DMS79 treated with DMSO at 0.1 percent for 48 hours (cell line): Measurements from ENCODE around the gene RYK.
"Not testable (repeated sequence)": the region's sequence is repeated elsewhere in the genome, so short reads cannot be mapped to it uniquely, and the experiment has no call there.

Experiments used
- DNase-seq: peaks from one replicate; lab custom pipeline; 2025; lab: John Stamatoyannopoulos, UW

The RYK gene

DNA sequence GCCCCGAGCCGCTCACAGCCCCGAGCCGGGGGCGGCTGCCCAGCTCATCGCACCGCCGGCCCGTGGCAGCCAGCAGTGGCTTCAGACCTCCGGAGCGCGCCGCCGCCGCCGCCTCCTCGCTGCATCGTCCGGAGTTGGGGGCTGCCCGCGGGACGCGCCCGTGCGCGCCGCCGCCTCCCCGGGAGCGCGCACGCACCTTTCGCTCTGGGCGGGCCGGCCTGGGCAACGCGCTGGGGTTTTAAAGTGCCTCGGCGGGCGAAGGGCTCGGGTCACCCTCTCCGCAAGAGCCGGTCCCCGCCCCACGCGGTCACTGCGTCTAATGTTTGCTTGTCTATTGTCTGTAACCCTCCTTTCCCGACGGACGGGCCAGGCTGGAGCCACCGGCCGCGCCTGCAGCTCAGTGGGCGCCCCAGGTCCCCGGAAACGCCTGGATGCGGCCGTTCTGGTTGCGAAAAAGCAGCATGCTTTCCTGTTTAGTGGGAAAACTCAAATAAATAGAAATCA lies at the start of gene RYK:
RYK (minus strand) TSS at position 143 of the 504 bp plus-strand sequence. CDS start 205 bp downstream, outside the sequence.
- peak; percentile 75 for DNase-seq

DNA sequence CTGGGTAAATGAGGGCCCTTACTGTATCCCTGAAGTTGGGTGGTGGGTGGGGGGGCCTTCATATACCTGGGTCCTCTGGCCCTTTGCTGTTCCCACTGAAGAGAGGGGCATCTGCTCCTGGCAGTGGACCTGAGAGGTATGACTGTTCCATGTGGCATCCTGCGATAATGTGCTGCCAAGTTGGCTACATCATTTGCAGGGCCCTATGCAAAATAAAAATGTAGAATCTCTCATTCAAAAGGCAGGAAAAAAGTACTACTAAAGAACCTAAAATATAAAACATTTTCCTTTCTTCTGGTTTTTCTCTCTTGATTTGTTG lies 49.2 kb upstream of the RYK start:
- DNase-seq = no peak

DNA sequence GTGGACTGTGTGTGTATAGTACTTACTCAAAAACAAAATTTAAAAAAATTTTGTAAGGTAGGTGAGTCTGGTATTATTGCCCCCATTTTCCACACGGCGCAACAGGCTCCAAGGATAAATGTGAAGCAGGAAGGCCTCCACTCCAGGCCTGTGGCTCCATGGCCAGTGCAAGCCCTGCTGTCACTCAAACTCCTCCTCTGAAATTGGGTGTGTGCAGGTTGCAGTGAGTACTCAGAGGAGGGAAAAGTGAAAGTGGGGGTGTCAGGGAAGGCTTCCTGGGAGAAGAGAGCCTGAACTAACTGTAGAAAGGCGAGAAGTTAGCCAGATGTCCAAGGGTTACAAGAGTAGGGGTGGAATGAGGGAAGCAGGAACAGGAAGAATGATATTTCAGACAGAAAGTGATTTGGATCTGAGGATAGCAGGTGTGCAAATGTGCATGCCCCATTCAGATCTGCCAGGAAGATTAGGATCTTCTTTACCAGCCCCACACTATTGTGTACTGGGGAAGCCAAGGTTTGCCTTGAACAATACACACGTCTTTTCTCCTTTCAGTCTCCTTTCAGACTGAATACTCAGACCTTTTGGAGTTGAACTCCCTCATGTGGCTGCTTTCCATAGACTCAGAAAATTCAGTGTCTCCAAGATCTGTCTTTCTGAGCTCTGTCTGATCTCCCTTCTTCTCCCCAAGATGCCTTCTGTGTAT lies 48.7 kb upstream of the RYK start:
- DNase-seq = no peak

DNA sequence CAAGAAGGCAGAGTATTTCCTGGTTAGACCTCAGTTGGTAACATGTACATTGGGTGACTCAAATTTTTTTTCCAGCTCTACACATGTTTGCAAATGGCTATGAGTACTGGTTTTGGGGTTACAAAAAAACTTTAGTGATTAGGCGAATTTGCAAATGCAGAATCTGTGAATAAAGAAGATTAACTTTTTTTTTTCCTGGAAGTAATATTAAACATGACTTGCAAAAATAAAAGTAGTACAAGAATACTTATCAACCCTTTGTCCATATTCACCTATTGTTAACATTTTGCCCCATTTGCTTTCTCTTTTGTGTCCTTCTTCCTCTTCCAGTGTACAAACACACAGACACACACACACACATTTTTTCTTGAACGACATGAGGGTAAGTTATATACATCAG lies 47.6 kb upstream of the RYK start:
- no peak for DNase-seq

DNA sequence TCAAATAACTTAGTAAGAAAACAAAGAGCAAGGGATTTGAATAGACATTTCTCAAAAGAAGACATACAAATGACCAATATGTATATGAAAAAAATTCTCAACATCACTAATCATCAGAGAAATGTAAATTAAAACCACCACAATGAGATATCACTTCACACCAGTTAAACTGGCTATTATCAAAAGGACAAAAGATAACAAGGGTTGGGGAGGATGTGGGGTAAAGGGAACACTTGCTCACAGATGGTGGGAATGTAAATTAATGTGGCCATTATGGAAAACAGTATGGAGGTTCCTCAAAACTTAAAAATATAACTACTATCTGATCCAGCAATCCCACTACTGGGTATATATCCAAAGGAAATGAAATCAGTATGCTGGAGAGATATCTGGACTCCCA lies 46.0 kb upstream of the RYK start:
- DNase-seq = no peak

DNA sequence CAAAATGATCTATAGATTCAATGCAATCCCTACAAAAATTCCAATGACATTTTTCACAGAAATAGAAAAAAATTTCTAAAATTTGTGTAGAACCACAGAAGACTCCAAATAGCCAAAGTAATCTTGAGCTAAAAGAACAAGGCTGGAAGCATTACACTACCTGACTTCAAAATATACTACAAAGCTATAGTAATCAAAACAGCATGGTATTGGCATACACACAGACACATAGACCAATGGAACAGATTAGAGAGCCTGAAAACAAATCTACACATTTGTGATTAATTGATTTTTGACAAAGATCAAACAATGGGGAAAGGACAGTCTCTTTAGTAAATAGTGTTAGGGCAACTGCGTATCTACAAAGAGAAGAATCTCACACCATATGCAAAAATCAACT lies 45.3 kb upstream of the RYK start:
- no peak for DNase-seq

DNA sequence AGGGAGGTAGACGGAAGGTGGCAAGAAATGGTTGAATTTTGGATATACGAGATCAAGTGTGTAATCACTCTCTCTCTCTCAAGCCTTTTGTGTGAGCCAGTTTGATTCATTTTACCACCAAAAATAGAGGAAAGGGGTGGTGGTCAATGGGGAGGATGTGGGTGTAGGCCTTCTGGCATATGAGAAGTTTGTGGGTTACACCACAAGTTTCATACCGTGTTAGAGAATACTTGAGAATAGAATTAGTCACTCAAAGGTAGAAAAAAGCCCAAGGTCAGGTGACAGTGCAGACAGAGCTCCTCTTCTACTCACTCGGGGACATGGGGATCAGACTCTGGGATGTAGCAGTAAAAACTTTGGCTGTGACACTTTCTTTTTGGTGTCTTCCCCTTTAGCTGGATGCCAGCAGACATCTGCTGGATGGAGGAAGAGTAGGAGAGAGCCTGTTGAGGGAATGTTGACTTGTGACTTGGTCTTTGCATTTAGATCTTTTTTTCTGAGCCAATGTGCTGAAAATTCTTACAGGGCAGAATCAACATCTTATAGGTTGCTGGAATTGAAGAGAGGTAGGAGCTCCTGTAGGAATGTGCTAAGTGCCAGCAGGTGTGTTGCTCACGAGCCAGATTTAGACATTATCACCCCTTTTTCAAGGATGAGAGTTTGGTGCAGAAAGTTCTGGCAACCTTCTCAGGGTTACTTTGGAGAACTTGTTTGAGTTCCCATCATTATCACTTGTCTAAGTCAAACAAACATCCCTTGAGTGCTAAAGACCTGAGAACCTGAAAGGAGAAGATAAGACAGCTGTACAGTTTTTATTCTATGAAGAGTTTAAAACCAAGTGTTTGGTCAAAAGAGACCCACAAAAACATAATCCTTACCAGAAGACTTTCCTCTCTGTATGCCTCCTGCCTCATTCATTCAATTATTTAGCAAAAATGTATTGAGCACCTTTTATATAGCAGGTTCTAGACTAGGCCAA lies 43.9 kb upstream of the RYK start:
- DNase-seq = no peak

DNA sequence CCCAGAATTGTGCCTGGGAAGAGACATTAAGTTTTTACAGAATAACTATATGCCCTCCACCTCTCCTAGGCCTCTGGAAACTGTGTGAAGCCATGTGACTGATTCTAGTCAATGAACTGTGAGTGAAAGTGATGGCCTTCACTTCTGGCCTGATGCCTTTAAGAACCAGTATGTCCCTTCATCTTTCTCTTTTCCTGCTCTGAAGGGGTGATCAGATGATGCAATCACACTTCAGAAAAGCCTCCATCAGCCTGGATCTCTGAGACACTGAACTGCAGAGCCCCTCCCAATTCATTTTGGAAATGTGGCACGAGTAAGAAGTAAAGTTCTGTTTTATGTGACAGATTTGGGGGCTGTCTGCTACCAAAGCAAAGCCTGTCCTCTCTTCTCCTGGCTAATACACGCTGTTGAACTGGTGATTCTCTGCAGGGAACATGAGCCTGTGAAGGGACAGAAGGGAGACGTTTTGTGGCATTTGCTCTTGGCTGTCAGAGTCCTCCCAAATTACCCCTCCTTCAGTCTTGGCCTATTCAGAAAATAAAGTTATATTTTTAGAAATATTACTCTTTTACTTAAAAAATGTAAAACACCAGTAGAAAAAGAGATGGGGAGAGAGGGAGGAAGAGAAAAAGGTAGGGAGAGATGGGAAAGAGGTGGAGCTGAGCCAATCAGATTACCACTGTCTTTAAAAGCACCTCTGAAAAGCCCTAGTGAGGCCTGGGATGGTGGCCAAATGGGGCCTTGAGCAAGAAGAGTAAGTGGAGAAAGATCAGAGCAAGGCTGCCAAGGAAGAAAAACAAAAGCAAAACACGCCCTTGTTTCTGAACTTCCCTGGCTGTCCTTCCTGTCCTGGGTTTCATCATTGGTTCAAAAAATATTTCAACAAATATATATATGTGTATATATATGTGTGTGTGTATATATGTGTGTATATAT lies 40.9 kb upstream of the RYK start:
- DNase-seq = peak; percentile 65

DNA sequence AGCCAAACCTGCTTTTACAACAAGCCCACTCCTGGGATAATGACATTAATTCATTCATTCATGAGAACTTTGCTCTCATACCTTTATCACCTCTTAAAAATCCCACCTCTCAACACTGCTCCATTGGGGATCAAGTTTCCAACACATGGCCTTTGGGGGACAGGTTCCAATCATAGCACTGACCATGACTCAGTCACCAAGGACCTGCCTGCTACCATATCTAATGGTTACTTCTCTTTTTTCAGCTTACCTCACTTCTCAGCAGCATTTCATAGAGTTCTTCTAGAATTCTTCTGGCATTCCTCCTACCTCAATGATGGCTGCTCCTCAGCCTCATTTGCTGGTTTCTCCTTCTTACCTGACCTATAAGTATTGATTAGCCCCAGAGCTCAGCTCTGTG lies 36.9 kb upstream of the RYK start:
- no peak for DNase-seq

DNA sequence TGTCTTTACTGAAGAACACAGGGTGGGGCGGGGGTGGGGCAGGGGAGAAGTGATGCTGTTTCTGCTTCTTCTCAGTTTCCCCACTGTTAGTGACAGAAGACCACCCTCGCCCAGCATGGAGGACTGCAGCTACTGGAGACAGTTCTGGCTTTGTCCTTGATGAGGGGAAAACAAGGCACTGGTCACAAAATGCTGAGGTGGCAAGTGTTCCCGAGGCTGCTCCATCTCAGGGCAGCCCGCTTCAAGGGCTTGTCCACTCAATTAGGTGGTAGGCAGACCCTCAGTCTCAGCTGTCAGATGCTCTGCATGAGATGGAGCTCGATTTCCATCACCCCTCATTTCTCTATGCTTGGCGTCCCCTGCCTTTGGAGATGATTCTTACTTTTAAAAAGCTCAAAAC lies 33.8 kb upstream of the RYK start:
- DNase-seq = no peak

DNA sequence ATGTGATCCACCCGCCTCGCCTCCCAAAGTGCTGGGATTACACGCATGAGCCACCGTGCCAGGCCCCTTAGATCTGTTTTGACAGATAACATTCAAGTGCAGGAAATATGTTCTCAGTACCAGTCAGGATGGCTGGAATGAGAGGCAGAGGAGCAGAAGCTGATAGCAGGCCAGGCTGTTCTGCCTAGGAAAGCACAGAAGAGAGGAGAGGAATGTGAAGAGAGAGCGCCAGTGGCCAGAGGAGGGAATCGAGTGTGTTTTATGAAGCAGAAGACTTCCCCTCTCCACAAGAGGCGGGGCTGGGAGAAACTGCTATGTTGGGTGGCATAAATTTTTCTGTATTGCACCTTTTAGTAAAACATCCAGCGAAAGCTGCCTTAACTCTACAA lies 32.0 kb upstream of the RYK start:
- DNase-seq = no peak

DNA sequence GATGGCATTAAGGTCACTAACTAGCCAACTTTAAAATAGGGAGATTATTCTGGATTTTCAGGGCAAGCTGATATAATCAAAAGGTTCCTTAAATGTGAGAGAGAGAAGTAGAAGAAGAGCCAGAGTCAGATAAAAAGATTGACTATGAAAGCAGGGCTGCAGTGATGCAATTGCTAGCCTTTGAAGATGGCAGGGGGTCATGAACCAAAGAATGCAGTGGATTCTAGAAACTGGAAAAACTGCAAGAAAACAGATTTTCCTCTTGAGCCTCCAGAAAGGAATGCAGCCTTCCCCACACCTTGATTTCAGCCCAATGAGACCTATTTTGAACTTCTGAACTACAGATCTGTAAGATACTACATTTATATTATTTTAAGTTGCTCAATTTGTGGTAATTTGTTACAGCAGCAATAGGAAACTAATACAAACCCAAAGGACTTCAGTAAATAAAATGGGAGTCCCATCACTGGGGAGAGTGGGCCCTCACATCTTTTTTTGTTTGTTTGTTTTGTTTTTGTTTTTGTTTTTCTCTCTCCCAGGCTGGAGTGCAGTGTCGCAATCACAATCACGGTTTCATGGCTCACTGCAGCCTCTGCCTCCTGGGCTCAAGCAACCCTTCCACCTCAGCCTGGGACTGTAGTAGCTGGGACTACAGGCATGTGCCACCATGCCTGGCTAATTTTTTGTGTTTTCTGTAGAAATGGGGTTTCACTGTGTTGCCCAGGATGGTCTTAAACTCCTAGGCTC lies 31.4 kb upstream of the RYK start:
- no peak for DNase-seq

DNA sequence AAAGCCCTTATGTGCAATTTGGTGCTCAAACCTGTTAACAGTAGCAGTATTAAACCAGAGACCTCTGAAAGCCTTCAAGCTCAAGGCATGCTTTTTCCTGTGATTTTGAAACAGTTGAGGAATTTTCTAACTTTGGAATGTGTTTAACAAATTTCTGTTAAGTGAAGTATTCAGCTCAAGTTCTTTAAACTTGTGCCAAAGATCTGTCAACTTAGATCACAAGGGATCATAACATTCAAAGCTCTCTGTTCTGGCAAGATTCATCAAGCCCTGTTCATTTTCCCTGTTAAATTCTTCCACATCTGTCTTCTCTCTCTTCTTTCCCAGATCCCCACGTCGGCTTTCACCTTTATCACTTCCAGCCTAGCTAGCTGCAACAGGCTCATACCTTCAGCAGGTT lies 28.8 kb upstream of the RYK start:
- no peak for DNase-seq

DNA sequence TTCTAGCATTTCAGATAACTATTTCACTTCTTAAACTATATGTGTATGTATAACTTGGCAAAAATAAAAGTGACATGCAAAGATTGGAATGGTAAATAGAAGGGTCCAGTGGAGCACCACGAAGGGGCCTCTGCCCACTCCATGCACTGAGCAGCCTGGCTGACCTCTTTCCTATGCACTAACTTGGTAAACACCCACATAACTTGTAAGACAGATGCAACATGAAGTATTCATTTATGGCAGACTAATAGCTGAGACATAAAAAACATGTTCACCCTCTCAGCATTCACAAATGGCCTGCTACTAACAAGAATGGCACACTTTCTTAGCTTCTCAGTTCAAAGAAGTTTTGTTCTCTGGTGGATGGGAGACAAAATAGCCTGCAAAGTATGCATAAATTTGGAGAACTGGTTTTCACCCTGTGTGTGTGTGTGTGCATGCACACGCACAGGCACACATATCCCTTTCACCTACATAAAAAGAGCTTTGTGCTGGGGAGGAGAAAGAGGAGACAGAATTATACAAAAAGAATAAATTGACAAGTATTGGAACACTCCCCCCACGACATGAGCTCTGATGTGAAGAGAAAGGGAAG lies 26.5 kb upstream of the RYK start:
- DNase-seq = no peak

DNA sequence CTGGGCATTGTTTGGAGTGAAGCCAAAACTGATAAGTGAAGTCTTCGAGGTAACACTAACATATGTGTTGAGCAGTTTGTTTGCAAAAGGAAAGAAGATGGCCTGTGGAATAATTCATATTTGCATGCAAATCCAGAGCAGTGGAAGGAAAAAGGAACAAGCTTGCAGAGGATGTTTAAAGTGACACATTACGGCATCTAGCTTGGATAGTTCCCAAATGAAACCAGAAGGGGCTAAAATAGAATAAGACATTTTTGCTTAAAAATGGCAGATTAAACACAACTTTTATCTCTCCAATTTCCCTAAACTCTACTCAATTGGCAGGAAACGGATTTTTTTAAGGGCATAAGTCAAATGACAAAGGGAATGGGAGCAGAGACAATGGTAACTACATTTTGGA lies 25.4 kb upstream of the RYK start:
- no peak for DNase-seq

DNA sequence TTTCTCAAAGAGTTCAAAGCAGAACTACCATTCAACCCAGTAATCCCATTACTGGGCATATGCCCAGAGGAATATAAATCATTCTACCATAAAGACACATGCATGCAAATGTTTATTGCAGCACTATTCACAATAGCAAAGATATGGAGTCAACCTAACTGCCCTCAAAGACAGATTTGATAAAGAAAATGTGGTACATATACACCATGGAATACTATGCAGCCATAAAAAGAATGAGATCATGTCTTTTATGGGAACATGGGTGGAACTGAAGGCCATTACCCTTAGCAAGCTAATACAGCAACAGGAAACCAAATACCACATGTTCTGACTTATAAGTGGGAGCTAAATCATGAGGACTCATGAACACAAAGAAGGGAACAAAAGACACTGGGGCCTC lies 24.5 kb upstream of the RYK start:
- not testable (repeated sequence) for DNase-seq

DNA sequence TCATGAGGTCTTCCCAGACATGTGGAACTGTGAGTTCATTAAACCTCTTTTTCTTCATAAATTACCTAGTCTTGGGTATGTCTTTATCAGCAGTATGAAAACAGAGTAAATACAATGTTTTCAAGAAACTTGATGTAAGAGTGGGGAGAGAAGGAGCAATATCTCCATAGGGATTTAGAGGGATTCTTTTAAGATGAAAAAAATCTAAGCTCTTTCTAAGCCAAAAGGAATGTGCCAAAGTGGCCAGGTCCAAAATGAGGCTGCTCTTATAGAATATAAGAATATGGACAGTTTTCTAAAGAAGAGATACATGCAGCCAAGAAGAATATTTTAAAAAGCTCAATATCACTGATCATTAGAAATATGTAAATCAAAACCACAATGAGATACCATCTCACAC lies 23.9 kb upstream of the RYK start:
- DNase-seq = no peak

DNA sequence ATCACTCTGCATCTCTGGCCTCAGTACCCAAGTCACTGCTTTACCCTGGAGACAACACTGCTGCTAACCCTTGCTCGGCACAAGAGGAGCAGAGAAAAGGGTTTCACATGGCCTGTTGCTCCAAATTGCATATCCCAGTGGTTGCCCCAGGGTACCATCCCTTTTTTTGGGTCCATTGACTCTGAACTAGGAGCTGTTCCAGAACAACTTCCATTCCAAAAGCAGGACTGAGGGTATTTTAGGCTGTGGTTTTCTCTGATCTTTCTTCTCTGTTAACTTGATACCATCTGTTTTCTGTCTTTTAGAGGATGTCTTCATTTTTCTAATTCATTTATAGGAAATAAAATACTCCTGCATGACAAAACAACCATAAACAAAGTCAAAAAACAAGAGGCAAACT lies 17.3 kb upstream of the RYK start:
- no peak for DNase-seq

DNA sequence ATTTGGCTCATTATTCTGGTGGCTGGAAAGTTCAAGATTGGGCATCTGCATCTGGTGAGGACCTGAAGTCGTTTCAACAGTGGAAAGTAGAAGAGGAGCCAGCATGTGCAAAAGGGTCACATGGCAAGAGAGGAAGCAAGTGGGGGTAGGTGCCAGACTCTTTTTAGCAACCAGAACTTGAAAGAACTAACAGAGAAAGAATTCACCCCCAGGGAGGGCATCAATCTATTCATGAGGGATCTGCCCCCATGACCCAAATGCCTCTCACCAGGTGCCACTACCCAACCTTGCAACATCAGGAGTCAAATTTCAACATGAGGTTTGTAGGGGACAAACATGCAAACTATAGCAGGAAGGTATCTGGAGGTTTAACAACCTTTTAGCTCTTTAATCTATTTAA lies 10.3 kb upstream of the RYK start:
- DNase-seq = no peak

DNA sequence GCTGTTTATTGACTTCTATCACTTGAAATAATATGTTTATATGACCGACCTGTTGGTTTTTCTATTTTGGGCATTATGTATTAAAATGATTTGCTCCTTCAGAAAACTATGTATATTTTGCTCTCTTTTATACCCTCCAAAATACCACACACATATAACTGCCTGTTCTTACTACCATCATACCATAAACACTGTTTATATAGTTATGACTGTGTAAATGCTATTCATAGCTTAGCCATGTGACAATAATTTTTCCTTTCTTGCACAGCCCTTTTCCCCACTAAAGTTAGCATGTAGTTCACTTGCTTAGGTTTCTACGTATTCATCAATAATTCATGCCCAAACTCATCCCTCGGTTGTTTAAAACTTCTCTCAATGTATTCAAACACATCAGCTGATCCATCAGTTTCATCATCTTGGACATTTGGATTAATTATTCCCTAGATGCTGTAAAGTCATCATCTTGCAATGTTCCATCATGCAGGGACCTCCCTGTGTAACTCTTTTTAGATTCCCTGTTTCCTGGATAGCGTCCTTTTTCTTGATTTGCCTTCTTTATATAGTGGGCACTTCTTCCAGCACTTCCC lies 8.2 kb upstream of the RYK start:
- no peak for DNase-seq

DNA sequence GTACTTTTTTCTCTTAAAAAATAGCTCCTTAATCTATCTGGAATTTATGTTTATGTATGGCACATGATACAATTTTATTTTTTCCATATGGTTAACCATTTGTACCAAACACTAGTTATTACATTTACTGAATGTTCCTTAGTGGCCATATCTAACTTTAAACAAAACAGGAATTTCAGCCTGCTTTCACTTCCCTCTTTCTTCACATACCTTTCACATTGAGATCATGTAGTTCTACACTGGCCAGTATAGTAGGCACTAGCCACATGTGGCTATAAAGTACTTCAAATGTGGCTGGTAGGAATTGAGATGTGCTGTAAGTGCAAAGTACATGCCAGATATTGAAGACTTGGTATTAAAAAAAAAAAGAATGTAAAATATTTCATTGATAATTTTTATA lies 4.7 kb upstream of the RYK start:
- DNase-seq = no peak
